IMR-90 (cell line): ENCODE measurements around the gene TRIP6. TPM values are rescaled to one million over a fixed set of nuclear protein-coding genes. Genes with fewer than 3 reads are reported as not detected.

Experiments used
- ATAC-seq: fragments of 200-7000 bp; cut with Tn5 transposase; 2 replicates; pipeline ENCODE4 v1.9.1; 2020; ENCODE audit warnings: low read depth, mild to moderate bottlenecking, moderate library complexity
- BruUV-seq: library from RNA; stranded (reverse); fragments of 400-500 nt; replicated peaks from 2 replicates; lab custom pipeline; 2021; lab: Mats Ljungman, UMichigan
- CTCF ChIA-PET: fragments of 300-600 bp; formaldehyde crosslinking; extraction: SDS; loops from one replicate; lab custom pipeline; 2021; ENCODE audit warnings: antibody characterized with exemption; lab: Yijun Ruan, JAX
- POLR2A ChIA-PET: fragments of 300-600 bp; sonication (Branson Sonifier 250); formaldehyde crosslinking; loops from one replicate; lab custom pipeline; 2022; ENCODE audit warnings: antibody characterized with exemption; ENCODE audit not compliant: unreplicated experiment; lab: Charles Lee
- DNase-seq: peaks from one replicate; pipeline ENCODE4 v3.0.0; 2013
- H2AFZ ChIP-seq: replicated peaks from 2 replicates; pipeline ENCODE3; 2013; ENCODE audit warnings: low read length, mild to moderate bottlenecking; ENCODE audit not compliant: poor library complexity
- H2AK5ac ChIP-seq: 2 replicates; pipeline ENCODE4 v1.6.1; 2013; ENCODE audit warnings: low read depth, low read length, inconsistent platforms
- H2AK9ac ChIP-seq: replicated peaks from 2 replicates; pipeline ENCODE3; 2013; ENCODE audit warnings: mild to moderate bottlenecking, low read depth, low read length, moderate library complexity; ENCODE audit not compliant: poor library complexity
- H2BK120ac ChIP-seq: 2 replicates; pipeline ENCODE4 v1.6.1; 2013; ENCODE audit warnings: low read depth, low read length, inconsistent platforms
- H2BK15ac ChIP-seq: 3 replicates; pipeline ENCODE4 v1.6.1; 2013; ENCODE audit warnings: low read depth, low read length, inconsistent platforms
- H2BK20ac ChIP-seq: 2 replicates; pipeline ENCODE4 v1.6.1; 2013; ENCODE audit warnings: low read depth, mild to moderate bottlenecking, inconsistent platforms, low read length, moderate library complexity
- H2BK5ac ChIP-seq: 2 replicates; pipeline ENCODE4 v1.6.1; 2013; ENCODE audit warnings: mild to moderate bottlenecking, low read depth, low read length, inconsistent platforms; ENCODE audit not compliant: poor library complexity, severe bottlenecking
- H3K14ac ChIP-seq: replicated peaks from 2 replicates; pipeline ENCODE4 v1.6.1; 2013; ENCODE audit warnings: low read depth, low read length, inconsistent platforms
- H3K18ac ChIP-seq: 2 replicates; pipeline ENCODE4 v1.6.1; 2013; ENCODE audit warnings: low read depth, low read length, control low read depth
- H3K23ac ChIP-seq: 2 replicates; pipeline ENCODE4 v1.6.1; 2013; ENCODE audit warnings: low read depth, low read length, inconsistent platforms
- H3K27ac ChIP-seq: 2 replicates; pipeline ENCODE4 v1.5.1; 2013; ENCODE audit warnings: mild to moderate bottlenecking, control low read depth, low read length; ENCODE audit not compliant: insufficient read depth
- H3K27me3 ChIP-seq: 2 replicates; pipeline ENCODE4 v1.6.1; 2013; ENCODE audit warnings: low read length; ENCODE audit not compliant: control insufficient read depth, insufficient read depth
- H3K36me3 ChIP-seq: 2 replicates; pipeline ENCODE4 v1.6.1; 2013; ENCODE audit warnings: low read length, mixed read lengths; ENCODE audit not compliant: control insufficient read depth, insufficient read depth
- H3K4ac ChIP-seq: 2 replicates; pipeline ENCODE4 v1.6.1; 2013; ENCODE audit warnings: low read depth, low read length, inconsistent platforms
- H3K4me1 ChIP-seq: 2 replicates; pipeline ENCODE4 v1.6.1; 2013; ENCODE audit warnings: low read length, mixed read lengths; ENCODE audit not compliant: control insufficient read depth, insufficient read depth
- H3K4me2 ChIP-seq: 2 replicates; pipeline ENCODE4 v1.6.1; 2013; ENCODE audit warnings: low read depth, mild to moderate bottlenecking, control low read depth, low read length, moderate library complexity
- H3K4me3 ChIP-seq: 2 replicates; pipeline ENCODE4 v1.5.1; 2013; ENCODE audit warnings: low read depth, mild to moderate bottlenecking, control low read depth, low read length, moderate library complexity; ENCODE audit not compliant: insufficient read depth
- H3K56ac ChIP-seq: 2 replicates; pipeline ENCODE4 v1.6.1; 2013; ENCODE audit warnings: low read length, inconsistent platforms; ENCODE audit not compliant: insufficient read depth; ENCODE audit errors: extremely low read depth
- H3K79me1 ChIP-seq, 2 experiments: 2 replicates each; pipeline ENCODE4 v1.6.1; 2013; ENCODE audit warnings: low read length in 2 of 2, inconsistent platforms in 1 of 2, low read depth in 1 of 2
- H3K9ac ChIP-seq: 2 replicates; pipeline ENCODE4 v1.6.1; 2013; ENCODE audit warnings: low read depth, low read length, control low read depth
- H3K9me1 ChIP-seq: 2 replicates; pipeline ENCODE4 v1.6.1; 2013; ENCODE audit warnings: low read length, inconsistent platforms; ENCODE audit not compliant: insufficient read depth
- H3K9me3 ChIP-seq: 2 replicates; pipeline ENCODE4 v1.6.1; 2013; ENCODE audit warnings: low read length; ENCODE audit not compliant: control insufficient read depth, insufficient read depth
- H4K20me1 ChIP-seq: 2 replicates; pipeline ENCODE4 v1.6.1; 2013; ENCODE audit warnings: low read length, inconsistent platforms; ENCODE audit not compliant: insufficient read depth
- H4K5ac ChIP-seq: 2 replicates; pipeline ENCODE4 v1.6.1; 2013; ENCODE audit warnings: mild to moderate bottlenecking, low read depth, low read length, control low read depth
- H4K8ac ChIP-seq, 2 experiments: 2 replicates each; pipeline ENCODE4 v1.6.1; 2013; ENCODE audit warnings: low read depth in 2 of 2, low read length in 2 of 2, control low read depth in 1 of 2, inconsistent platforms in 1 of 2
- H4K91ac ChIP-seq: 2 replicates; pipeline ENCODE4 v1.6.1; 2013; ENCODE audit warnings: low read depth, low read length, inconsistent platforms; ENCODE audit not compliant: insufficient read depth
- BHLHE40 ChIP-seq: fragments of 150-350 bp; IDR thresholded peaks from 2 replicates; pipeline ENCODE4 v1.6.1; 2016; ENCODE audit warnings: mild to moderate bottlenecking, low read depth, low read length
- CEBPB ChIP-seq: IDR thresholded peaks from 2 replicates; pipeline ENCODE4 v1.6.1; 2012; ENCODE audit warnings: low read depth, low read length, improper control_type of control experiment
- CHD1 ChIP-seq: IDR thresholded peaks from 2 replicates; pipeline ENCODE4 v1.6.1; 2012; ENCODE audit warnings: low read depth, low read length, improper control_type of control experiment
- CTCF ChIP-seq: conservative IDR thresholded peaks from 2 replicates; pipeline ENCODE4 v1.5.1; 2012; ENCODE audit warnings: mild to moderate bottlenecking, low read depth, low read length, improper control_type of control experiment
- ELK1 ChIP-seq: fragments of 150-350 bp; IDR thresholded peaks from 2 replicates; pipeline ENCODE4 v1.6.1; 2016; ENCODE audit warnings: low read depth, mild to moderate bottlenecking, low read length, moderate library complexity, borderline replicate concordance
- FOS ChIP-seq: fragments of 150-350 bp; IDR thresholded peaks from 2 replicates; pipeline ENCODE4 v1.6.1; 2016; ENCODE audit warnings: low read depth, low read length
- MAFK ChIP-seq: IDR thresholded peaks from 2 replicates; pipeline ENCODE4 v1.6.1; 2012; ENCODE audit warnings: low read depth, low read length, improper control_type of control experiment
- MAZ ChIP-seq: IDR thresholded peaks from 2 replicates; pipeline ENCODE4 v1.6.1; 2012; ENCODE audit warnings: low read depth, mild to moderate bottlenecking, low read length, improper control_type of control experiment, moderate library complexity, borderline replicate concordance
- MXI1 ChIP-seq: IDR thresholded peaks from 2 replicates; pipeline ENCODE4 v1.6.1; 2012; ENCODE audit warnings: low read depth, mild to moderate bottlenecking, low read length, moderate library complexity, borderline replicate concordance
- NFE2L2 ChIP-seq: fragments of 150-350 bp; IDR thresholded peaks from 2 replicates; pipeline ENCODE4 v1.6.1; 2016; ENCODE audit warnings: low read depth, mild to moderate bottlenecking, low read length
- POLR2A ChIP-seq: IDR thresholded peaks from 2 replicates; pipeline ENCODE4 v1.6.1; 2012; ENCODE audit warnings: mild to moderate bottlenecking, low read depth, low read length
- RAD21 ChIP-seq: IDR thresholded peaks from 2 replicates; pipeline ENCODE4 v1.6.1; 2012; ENCODE audit warnings: low read length, improper control_type of control experiment
- RCOR1 ChIP-seq: IDR thresholded peaks from 2 replicates; pipeline ENCODE4 v1.6.1; 2012; ENCODE audit warnings: mild to moderate bottlenecking, low read length, improper control_type of control experiment; ENCODE audit not compliant: insufficient replicate concordance
- RFX5 ChIP-seq: IDR thresholded peaks from 2 replicates; pipeline ENCODE4 v1.8.0; 2012; ENCODE audit warnings: low read depth, mild to moderate bottlenecking, low read length, moderate library complexity
- SMC3 ChIP-seq: fragments of 150-350 bp; IDR thresholded peaks from 2 replicates; pipeline ENCODE4 v1.6.1; 2016; ENCODE audit warnings: low read depth, mild to moderate bottlenecking, antibody characterized with exemption, low read length, moderate library complexity
- USF2 ChIP-seq: fragments of 150-350 bp; IDR thresholded peaks from 2 replicates; pipeline ENCODE4 v1.6.1; 2017; ENCODE audit warnings: mild to moderate bottlenecking, antibody characterized with exemption, low read length, low read depth
- WGBS, 2 experiments: methylation state at CpG; one replicate each; pipeline versions ENCODE4 v1.1.5 to v1.1.7; 2013; ENCODE audit warnings: missing lambda C conversion rate in 2 of 2; ENCODE audit not compliant: insufficient read length in 1 of 2; ENCODE audit errors: extremely low coverage in 2 of 2; 5-methylcytosine and 5-hydroxymethylcytosine counted together
- dilution Hi-C: fragments of 300-500 bp; cut with HindIII; formaldehyde crosslinking; loops from one replicate; pipeline ENCODE4 v1.14.3; 2018; ENCODE audit warnings: low sequenced_read_pairs; ENCODE audit not compliant: unreplicated experiment
- in situ Hi-C: fragments of 300-500 bp; cut with MboI; formaldehyde crosslinking; loops from 3 replicates; pipeline ENCODE4 v1.14.3; 2019; ENCODE audit warnings: low sequenced_read_pairs, inconsistent platforms, mixed read lengths
- intact Hi-C: fragments of 100-400 bp; cut with micrococcal nuclease; formaldehyde crosslinking; loops from 2 replicates; pipeline ENCODE4 v1.10.0; 2022
- polyA plus RNA-seq, 3 experiments: library from polyadenylated mRNA; depleted of rRNA; stranded (reverse); fragments of >200 nt; gene quantifications; 2 replicates each; pipeline ENCODE4 v1.2.3, GENCODE V29; 2012; ENCODE audit warnings: low replicate concordance in 1 of 3
- total RNA-seq: library from RNA; depleted of rRNA; stranded (reverse); fragments of >200 nt; gene quantifications from 2 replicates; pipeline ENCODE4 v1.2.3, GENCODE V29; 2012

TRIP6 gene
- total and polyA plus RNA-seq, 2 of the 4 experiments (the other 2 are of a cell fraction), result 36.4 to 72.3 TPM

- DNase-seq (no peak), ATAC-seq (no peak)
- H3K18ac ChIP-seq, result no peak overlapping the region
- BruUV-seq, result no TSS peak
- H2BK15ac ChIP-seq, result no peak overlapping the region
- intact Hi-C loops (no loop called here), in situ Hi-C loops (no loop called here), dilution Hi-C loops (no loop called here)
- no peak overlapping the region for H2AK5ac ChIP-seq
- H3K14ac ChIP-seq, result no peak overlapping the region
- H3K56ac ChIP-seq, result no peak overlapping the region
- no peak overlapping the region for H2AFZ ChIP-seq
- TF ChIP-seq RCOR1 (no peak), RAD21 (no peak), CEBPB (no peak), POLR2A (no peak), BHLHE40 (no peak), MXI1 (no peak), USF2 (no peak), FOS (no peak), SMC3 (no peak), MAFK (no peak), CHD1 (no peak), RFX5 (no peak), CTCF (no peak), MAZ (no peak), NFE2L2 (no peak), ELK1 (no peak)
- H3K27me3 ChIP-seq, result no peaks in the 10 kb centered on the region
- no peak overlapping the region for H3K4ac ChIP-seq
- CTCF ChIA-PET, result no interaction called here
- WGBS, 2 experiments, result 82% methylated on average over 8 of the region's 11 CpGs; no CpG with 5 or more reads in 1 of the 2 experiments
- H2BK120ac ChIP-seq, result no peak overlapping the region
- H3K9ac ChIP-seq, result no peak overlapping the region
- H4K5ac ChIP-seq, result no peak overlapping the region
- H3K27ac ChIP-seq, result no peak overlapping the region
- H3K9me1 ChIP-seq, result no peaks in the 10 kb centered on the region; the same call in 1 of the 2 replicates
- H3K79me1 ChIP-seq, result peaks cover 25 to 59% of the 10 kb centered on the region in 2 experiments
- H4K91ac ChIP-seq, result no peak overlapping the region
- no peak overlapping the region for H4K8ac ChIP-seq
- POLR2A ChIA-PET, result no interaction called here
- peak overlapping the region; percentile 16; the same call in 1 of the 2 replicates for H3K4me2 ChIP-seq
- no peaks in the 10 kb centered on the region for H3K9me3 ChIP-seq
- peaks cover 56% of the 10 kb centered on the region for H3K36me3 ChIP-seq
- H3K23ac ChIP-seq, result peak overlapping the region; percentile 11; the same call in 1 of the 2 replicates
- no peak overlapping the region for H2BK5ac ChIP-seq
- H2AK9ac ChIP-seq, result peak overlapping the region; percentile 67
- H2BK20ac ChIP-seq, result no peak overlapping the region
- no peak overlapping the region for H3K4me3 ChIP-seq
- H3K4me1 ChIP-seq, result peaks cover 5% of the 10 kb centered on the region
- H4K20me1 ChIP-seq, result peaks cover 56% of the 10 kb centered on the region
These were observed 12.6 kb downstream of the TRIP6 start for GRCh38 chr7:100879685-100880261.
